ENCODE measurements around the gene RAPGEFL1.

RAPGEFL1 gene

GRCh38 chr17:40178021-40178601 lies 841 bp downstream of the RAPGEFL1 start:
- Mint-ChIP-seq H3K27me3 (no peaks in the 10 kb centered on the region), H3K4me1 (peaks cover 8% of the 10 kb centered on the region), H3K9me3 (no peaks in the 10 kb centered on the region), H3K27ac (ENCODE audit: low read depth) (no peak overlapping the region), H3K4me3 (peak overlapping the region; percentile 50), H3K36me3 (ENCODE audit: insufficient read depth) (peaks cover 4% of the 10 kb centered on the region)
- no peak for ATAC-seq (replicated peaks; ENCODE audit: extremely low read depth, poor library complexity, severe bottlenecking)
- DNase-seq (ENCODE audit: low spot score in 2 of 2) = no peak

- ATAC-seq (replicated peaks; ENCODE audit: extremely low read depth, poor library complexity, severe bottlenecking) = no peak
- H3K9me3 Mint-ChIP-seq = no peaks in the 10 kb centered on the region
- DNase-seq (ENCODE audit: low spot score in 2 of 2) = no peak
- H3K27ac Mint-ChIP-seq (ENCODE audit: low read depth) = no peak overlapping the region
- H3K27me3 Mint-ChIP-seq = no peaks in the 10 kb centered on the region
- H3K36me3 Mint-ChIP-seq (ENCODE audit: insufficient read depth) = peaks cover 4% of the 10 kb centered on the region
- H3K4me1 Mint-ChIP-seq = peaks cover 8% of the 10 kb centered on the region
- H3K4me3 Mint-ChIP-seq = peak overlapping the region; percentile 50
These were observed 1.4 kb downstream of the RAPGEFL1 start for GRCh38 chr17:40178660-40179059.

- Mint-ChIP-seq H3K4me3 (no peak overlapping the region), H3K4me1 (peaks cover 8% of the 10 kb centered on the region), H3K9me3 (no peaks in the 10 kb centered on the region), H3K36me3 (ENCODE audit: insufficient read depth) (no peaks in the 10 kb centered on the region), H3K27me3 (no peaks in the 10 kb centered on the region), H3K27ac (ENCODE audit: low read depth) (no peak overlapping the region)
- DNase-seq (ENCODE audit: low spot score in 2 of 2) (no peak), ATAC-seq (replicated peaks; ENCODE audit: extremely low read depth, poor library complexity, severe bottlenecking) (no peak)
These were observed 2.8 kb downstream of the RAPGEFL1 start for GRCh38 chr17:40179923-40180659.

GRCh38 chr17:40180694-40181093 lies 3.4 kb downstream of the RAPGEFL1 start:
- H3K9me3 Mint-ChIP-seq = no peaks in the 10 kb centered on the region
- peaks cover 8% of the 10 kb centered on the region for H3K4me1 Mint-ChIP-seq
- H3K4me3 Mint-ChIP-seq = no peak overlapping the region
- no peak for DNase-seq (ENCODE audit: low spot score in 2 of 2)
- H3K27me3 Mint-ChIP-seq = no peaks in the 10 kb centered on the region
- no peak for ATAC-seq (replicated peaks; ENCODE audit: extremely low read depth, poor library complexity, severe bottlenecking)
- no peaks in the 10 kb centered on the region for H3K36me3 Mint-ChIP-seq (ENCODE audit: insufficient read depth)
- H3K27ac Mint-ChIP-seq (ENCODE audit: low read depth) = no peak overlapping the region

- H3K4me1 Mint-ChIP-seq = peaks cover 8% of the 10 kb centered on the region
- ATAC-seq (replicated peaks; ENCODE audit: extremely low read depth, poor library complexity, severe bottlenecking) (no peak), DNase-seq (ENCODE audit: low spot score in 2 of 2) (no peak)
- H3K4me3 Mint-ChIP-seq = no peak overlapping the region
- H3K27ac Mint-ChIP-seq (ENCODE audit: low read depth) = no peak overlapping the region
- no peaks in the 10 kb centered on the region for H3K36me3 Mint-ChIP-seq (ENCODE audit: insufficient read depth)
- H3K9me3 Mint-ChIP-seq = no peaks in the 10 kb centered on the region
- H3K27me3 Mint-ChIP-seq = no peaks in the 10 kb centered on the region
These were observed 3.9 kb downstream of the RAPGEFL1 start for GRCh38 chr17:40181205-40181604.

- H3K27ac Mint-ChIP-seq (ENCODE audit: low read depth) = no peak overlapping the region
- H3K9me3 Mint-ChIP-seq = no peaks in the 10 kb centered on the region
- peaks cover 2% of the 10 kb centered on the region for H3K36me3 Mint-ChIP-seq (ENCODE audit: insufficient read depth)
- no peak overlapping the region for H3K4me3 Mint-ChIP-seq
- no peaks in the 10 kb centered on the region for H3K27me3 Mint-ChIP-seq
- DNase-seq (ENCODE audit: low spot score in 2 of 2) = no peak
- no peak for ATAC-seq (replicated peaks; ENCODE audit: extremely low read depth, poor library complexity, severe bottlenecking)
- H3K4me1 Mint-ChIP-seq = no peaks in the 10 kb centered on the region
These were observed 5.3 kb downstream of the RAPGEFL1 start for GRCh38 chr17:40182606-40183005.

GRCh38 chr17:40187238-40187637 lies 10.0 kb downstream of the RAPGEFL1 start:
- Mint-ChIP-seq H3K27ac (ENCODE audit: low read depth) (no peak overlapping the region), H3K9me3 (no peaks in the 10 kb centered on the region), H3K36me3 (ENCODE audit: insufficient read depth) (peaks cover 2% of the 10 kb centered on the region), H3K4me3 (no peak overlapping the region), H3K27me3 (no peaks in the 10 kb centered on the region), H3K4me1 (peaks cover 6% of the 10 kb centered on the region)
- ATAC-seq (replicated peaks; ENCODE audit: extremely low read depth, poor library complexity, severe bottlenecking) = no peak
- no peak for DNase-seq (ENCODE audit: low spot score in 2 of 2)

GRCh38 chr17:40188694-40189093 lies 11.4 kb downstream of the RAPGEFL1 start:
- ATAC-seq (replicated peaks; ENCODE audit: extremely low read depth, poor library complexity, severe bottlenecking) = no peak
- Mint-ChIP-seq H3K27ac (ENCODE audit: low read depth) (no peak overlapping the region), H3K4me1 (peaks cover 6% of the 10 kb centered on the region), H3K36me3 (ENCODE audit: insufficient read depth) (peaks cover 2% of the 10 kb centered on the region), H3K4me3 (no peak overlapping the region), H3K27me3 (no peaks in the 10 kb centered on the region), H3K9me3 (no peaks in the 10 kb centered on the region)
- no peak for DNase-seq (ENCODE audit: low spot score in 2 of 2)

- ATAC-seq (replicated peaks; ENCODE audit: extremely low read depth, poor library complexity, severe bottlenecking) = peak; percentile 54
- H3K36me3 Mint-ChIP-seq (ENCODE audit: insufficient read depth) = peaks cover 2% of the 10 kb centered on the region
- H3K27ac Mint-ChIP-seq (ENCODE audit: low read depth) = no peak overlapping the region
- no peak for DNase-seq (ENCODE audit: low spot score in 2 of 2)
- H3K4me3 Mint-ChIP-seq = peak overlapping the region; percentile 91
- H3K4me1 Mint-ChIP-seq = peaks cover 6% of the 10 kb centered on the region
- no peaks in the 10 kb centered on the region for H3K9me3 Mint-ChIP-seq
- H3K27me3 Mint-ChIP-seq = no peaks in the 10 kb centered on the region
These were observed 13.1 kb downstream of the RAPGEFL1 start for GRCh38 chr17:40190197-40191021.

GRCh38 chr17:40191237-40192208 lies 14.3 kb downstream of the RAPGEFL1 start:
- ATAC-seq (replicated peaks; ENCODE audit: extremely low read depth, poor library complexity, severe bottlenecking) (peak; percentile 64), DNase-seq (ENCODE audit: low spot score in 2 of 2) (peak; percentile 21 to 38)
- Mint-ChIP-seq H3K4me1 (peaks cover 6% of the 10 kb centered on the region), H3K9me3 (no peaks in the 10 kb centered on the region), H3K36me3 (ENCODE audit: insufficient read depth) (peaks cover 2% of the 10 kb centered on the region), H3K27me3 (no peaks in the 10 kb centered on the region), H3K4me3 (peak overlapping the region; percentile 91), H3K27ac (ENCODE audit: low read depth) (no peak overlapping the region)

GRCh38 chr17:40192961-40193360 lies 15.7 kb downstream of the RAPGEFL1 start:
- peak overlapping the region; percentile 91 for H3K4me3 Mint-ChIP-seq
- H3K4me1 Mint-ChIP-seq = peaks cover 6% of the 10 kb centered on the region
- no peak overlapping the region for H3K27ac Mint-ChIP-seq (ENCODE audit: low read depth)

GRCh38 chr17:40194821-40195220 lies 17.6 kb downstream of the RAPGEFL1 start:
- H3K4me3 Mint-ChIP-seq = no peak overlapping the region
- H3K27ac Mint-ChIP-seq (ENCODE audit: low read depth) = no peak overlapping the region
- peaks cover 3% of the 10 kb centered on the region for H3K36me3 Mint-ChIP-seq (ENCODE audit: insufficient read depth)
- H3K9me3 Mint-ChIP-seq = no peaks in the 10 kb centered on the region
- peaks cover 5% of the 10 kb centered on the region for H3K4me1 Mint-ChIP-seq
- ATAC-seq (replicated peaks; ENCODE audit: extremely low read depth, poor library complexity, severe bottlenecking) (no peak), DNase-seq (ENCODE audit: low spot score in 2 of 2) (no peak)
- H3K27me3 Mint-ChIP-seq = peaks cover 9% of the 10 kb centered on the region

More at GRCh38 chr17:40192961-40193360, 15.7 kb downstream of the RAPGEFL1 start:
- peaks cover 9% of the 10 kb centered on the region for H3K27me3 Mint-ChIP-seq
- peaks cover 3% of the 10 kb centered on the region for H3K36me3 Mint-ChIP-seq (ENCODE audit: insufficient read depth)
- H3K9me3 Mint-ChIP-seq = no peaks in the 10 kb centered on the region
- ATAC-seq (replicated peaks; ENCODE audit: extremely low read depth, poor library complexity, severe bottlenecking) = no peak
- no peak for DNase-seq (ENCODE audit: low spot score in 2 of 2)

Data from central memory CD8-positive, alpha-beta T cell (primary cell).